HUDEP-2 (cell line): Measurements from ENCODE around the gene BUD13.
A peak's percentile ranks its signal among the peaks of the same experiment; 100 is the strongest.
"Not testable (repeated sequence)": the region's sequence is repeated elsewhere in the genome, so short reads cannot be mapped to it uniquely, and the experiment has no call there.

Experiments
- DNase-seq, 76 experiments: peaks; one replicate each; lab custom pipeline; 2025; ENCODE audit not compliant: unreplicated experiment in 76 of 76; lab: John Stamatoyannopoulos, UW

BUD13 gene, protein sequence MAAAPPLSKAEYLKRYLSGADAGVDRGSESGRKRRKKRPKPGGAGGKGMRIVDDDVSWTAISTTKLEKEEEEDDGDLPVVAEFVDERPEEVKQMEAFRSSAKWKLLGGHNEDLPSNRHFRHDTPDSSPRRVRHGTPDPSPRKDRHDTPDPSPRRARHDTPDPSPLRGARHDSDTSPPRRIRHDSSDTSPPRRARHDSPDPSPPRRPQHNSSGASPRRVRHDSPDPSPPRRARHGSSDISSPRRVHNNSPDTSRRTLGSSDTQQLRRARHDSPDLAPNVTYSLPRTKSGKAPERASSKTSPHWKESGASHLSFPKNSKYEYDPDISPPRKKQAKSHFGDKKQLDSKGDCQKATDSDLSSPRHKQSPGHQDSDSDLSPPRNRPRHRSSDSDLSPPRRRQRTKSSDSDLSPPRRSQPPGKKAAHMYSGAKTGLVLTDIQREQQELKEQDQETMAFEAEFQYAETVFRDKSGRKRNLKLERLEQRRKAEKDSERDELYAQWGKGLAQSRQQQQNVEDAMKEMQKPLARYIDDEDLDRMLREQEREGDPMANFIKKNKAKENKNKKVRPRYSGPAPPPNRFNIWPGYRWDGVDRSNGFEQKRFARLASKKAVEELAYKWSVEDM

DNA sequence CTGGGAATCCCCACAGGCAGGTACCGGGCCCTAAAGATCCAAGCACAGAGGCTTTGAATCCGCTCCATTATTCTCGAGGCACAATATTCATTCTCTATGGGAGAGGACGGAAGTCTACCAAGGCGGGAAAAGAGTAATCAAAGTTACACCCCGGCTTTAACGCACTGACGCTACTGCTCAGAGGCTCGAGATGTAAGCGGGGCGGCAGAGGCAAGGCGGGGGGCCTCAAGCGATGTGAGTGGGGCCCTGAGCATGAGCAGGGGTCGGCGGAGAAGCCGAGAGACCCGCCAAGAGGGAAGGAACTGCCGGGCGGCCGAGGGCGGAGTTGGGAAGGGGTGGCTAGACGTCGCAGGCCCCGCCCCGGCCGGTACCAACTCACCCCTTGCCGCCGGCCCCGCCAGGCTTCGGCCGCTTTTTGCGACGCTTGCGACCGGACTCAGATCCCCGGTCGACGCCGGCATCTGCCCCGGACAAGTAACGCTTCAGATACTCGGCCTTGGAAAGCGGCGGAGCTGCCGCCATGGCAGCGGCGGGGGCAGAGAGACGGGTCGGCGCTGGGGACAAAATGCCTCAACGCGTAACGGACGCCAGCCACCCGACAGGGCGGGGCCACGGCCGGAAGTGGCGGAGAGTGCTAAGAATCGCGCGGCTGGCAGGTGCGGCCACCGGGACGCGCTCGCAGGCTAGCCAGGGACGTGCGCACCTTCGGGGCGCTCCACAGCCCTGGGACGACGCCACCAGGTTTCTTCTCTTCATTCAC lies at the start of gene BUD13:
TSS of gene BUD13 (minus strand) at position 545 of the 760 bp plus-strand sequence. CDS start at position 522, 23 bp downstream.
- peak in 75 of 76 experiments; percentile 38 to 91 (median 80) for DNase-seq

DNA sequence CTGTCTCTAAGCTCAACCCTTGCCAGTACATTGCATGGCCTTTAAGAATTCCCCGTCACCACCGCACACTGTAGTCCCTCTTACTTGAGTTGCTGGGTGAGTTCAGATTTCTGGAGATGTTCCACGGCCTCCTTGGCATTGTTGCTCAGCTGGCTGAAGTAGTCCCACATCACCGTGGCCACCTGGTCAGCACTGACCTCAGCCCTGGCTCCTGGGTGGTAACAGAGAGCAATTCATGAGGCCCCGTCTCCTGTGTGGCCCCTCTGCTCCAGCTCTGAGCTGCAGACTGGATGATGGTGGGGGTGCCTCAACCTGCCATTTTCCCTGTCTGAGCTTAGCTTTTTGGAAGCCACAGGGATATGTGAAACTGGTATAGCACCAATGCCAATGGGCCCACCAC lies 49.8 kb upstream of the BUD13 start:
- DNase-seq = no peak

DNA sequence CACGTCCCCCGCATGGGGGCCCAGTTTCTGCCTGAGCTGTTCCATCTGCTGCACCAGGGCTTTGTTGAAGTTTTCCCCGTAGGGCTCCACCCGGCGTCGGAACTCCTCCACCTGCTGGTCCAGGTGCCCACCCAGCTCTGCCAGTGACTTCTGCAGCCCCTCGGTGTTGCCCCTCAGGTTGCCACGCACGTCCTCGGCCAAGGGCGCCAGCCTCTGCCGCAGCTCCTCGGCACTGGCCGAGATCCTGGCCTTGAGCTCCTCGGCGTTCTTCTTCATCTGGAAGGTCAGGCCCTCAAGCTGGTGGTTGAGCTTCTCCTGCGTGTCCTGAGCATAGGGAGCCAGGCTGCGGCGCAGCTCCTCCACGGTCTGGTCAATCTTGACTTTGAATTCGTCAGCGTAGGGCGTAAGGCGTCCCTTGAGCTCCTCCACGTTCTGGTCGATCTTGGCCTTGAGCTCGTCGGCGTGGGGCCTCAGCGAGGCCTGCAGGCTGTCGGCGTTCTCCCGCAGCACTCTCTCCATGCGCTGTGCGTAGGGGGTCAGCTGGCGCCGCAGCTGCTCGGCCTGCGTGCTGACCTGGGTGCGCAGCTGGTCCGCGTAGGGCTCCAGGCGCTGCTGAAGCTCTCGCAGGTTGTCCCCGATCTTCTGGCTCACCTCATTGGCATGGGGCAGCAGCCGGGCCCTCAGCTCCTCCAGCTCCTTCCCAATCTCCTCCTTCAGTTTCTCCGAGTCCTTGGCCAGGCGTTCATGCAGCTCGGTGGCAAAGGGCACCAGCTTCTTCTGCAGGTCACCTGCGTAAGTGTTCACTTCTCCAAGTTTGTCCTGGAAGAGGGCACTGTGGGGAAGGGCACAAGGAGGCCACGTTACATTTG lies 48.5 kb upstream of the BUD13 start:
- no peak for DNase-seq

DNA sequence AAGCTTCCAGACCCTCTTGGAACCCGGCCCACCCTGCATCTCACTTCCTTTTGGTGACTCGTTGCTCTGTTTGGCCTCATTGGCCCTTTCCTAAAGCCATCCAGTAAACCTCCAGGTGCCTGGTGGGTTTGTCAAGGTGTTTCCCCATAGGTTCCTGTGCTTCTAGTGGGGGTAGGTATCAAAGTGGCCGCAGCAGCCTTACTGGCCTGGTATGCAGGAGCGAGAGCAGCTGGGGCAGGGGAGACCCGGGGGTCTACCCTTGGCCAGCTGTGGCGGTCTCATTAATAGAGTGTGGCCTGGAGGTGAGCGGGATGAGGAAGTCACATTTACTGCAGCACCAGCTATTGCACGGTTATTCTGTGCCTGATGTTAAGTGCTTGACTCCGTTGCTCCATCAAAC lies 46.3 kb upstream of the BUD13 start:
- DNase-seq = no peak

DNA sequence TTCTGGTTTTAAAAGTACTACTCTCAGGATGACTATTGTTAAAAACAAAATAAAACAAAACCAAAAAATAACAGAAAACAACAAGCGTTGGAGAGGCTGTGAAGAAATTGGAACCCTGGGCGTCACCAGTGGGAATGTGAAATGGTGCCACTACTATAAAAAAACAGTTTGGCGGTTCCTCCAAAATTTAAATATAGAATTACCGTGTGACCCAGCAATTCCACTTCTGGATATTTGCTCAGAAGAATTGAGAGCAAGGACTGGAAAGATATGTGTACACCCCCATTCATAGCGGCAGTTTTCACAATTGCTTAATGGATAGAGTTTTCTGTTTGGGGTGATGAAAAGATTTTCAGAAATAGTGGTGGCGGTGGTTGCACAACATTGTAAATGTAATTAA lies 41.7 kb upstream of the BUD13 start:
- DNase-seq = no peak

DNA sequence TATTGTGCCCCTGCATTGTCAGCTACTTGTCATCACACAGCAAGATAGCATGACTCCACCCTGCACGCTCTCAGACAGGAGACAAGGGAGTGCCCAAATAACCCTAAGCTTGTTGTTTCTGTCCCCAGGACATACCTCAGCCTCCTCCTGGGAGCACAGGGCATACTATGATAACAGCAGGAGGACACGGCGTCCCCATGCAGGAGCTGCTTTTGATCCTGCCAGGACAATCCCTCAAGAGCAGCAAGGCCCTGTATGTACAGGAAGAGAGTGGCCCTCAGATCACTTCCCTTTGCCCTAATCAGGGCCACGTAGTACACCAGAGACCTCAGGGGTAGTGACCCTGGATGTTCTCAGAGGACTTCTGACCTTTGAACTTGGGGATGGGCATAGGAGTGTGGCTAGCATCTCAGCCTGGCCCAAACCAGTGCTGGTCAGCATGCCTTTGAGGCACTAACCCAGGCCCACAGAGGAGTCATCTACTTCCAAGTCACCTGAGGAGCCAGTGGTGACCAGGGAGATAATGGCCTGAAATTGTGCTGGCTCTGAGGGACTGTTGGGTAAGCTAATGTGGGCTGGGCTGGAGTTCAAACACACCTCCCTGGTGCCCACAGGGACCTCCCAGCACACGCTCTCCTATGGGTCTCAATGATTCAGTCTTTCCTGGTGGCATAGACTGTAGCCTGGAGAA lies 41.1 kb upstream of the BUD13 start:
- peak in 2 of 76 experiments; percentile 15 to 27 for DNase-seq

DNA sequence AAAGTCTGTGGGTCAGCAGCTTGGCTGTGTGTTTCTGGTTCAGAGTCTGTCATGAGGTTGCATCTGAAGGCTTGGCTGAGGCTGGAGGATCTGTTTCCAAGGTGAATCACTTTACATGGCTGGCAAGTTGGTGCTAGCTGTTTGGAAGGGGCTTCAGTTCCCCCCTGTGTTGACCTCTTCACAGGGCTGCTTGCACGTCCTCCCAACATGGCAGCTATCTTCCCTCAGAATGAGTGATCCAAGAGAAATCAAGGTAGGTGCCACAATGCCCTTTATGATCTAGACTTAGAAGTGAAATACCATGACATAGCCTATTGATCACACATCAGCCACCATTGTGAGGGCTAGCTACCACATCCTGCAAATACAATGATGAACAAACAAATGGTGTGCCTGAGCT lies 40.4 kb upstream of the BUD13 start:
- no peak for DNase-seq

DNA sequence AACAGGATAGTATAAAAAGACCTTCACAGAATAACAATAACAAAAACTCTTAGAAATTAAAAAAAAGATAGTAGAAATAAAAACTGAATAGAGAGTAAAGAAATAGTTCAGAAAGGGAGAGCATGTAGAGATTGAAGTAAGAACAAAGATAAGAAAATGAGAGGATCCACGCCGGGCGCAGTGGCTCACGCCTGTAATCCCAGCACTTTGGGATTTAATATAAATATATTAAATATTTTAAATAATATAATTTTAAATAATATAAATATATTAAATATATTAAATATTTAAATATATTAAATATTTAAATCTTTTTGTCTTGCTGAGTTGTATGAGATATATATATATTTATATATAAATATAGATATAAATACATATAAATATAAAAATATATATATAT lies 39.3 kb upstream of the BUD13 start:
- no peak for DNase-seq

DNA sequence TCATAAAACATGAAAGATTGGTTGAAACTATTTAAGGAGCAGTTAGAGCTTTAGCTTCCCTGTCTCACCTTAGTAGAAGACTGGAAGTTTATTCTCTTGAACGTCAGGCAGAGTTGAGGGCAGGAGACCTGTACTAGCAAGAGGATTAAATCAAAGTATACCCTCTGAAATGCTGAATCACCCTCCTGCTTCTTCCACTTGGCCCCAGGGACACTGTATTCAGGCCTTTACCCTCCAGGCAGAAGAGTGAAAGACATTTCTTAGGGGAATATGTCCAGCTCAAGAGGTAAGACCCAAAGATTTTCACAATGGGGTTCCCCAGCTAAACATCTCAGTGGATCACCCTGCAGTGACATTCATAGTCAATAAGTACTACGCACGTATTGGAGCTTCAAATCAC lies 38.4 kb upstream of the BUD13 start:
- DNase-seq = no peak

DNA sequence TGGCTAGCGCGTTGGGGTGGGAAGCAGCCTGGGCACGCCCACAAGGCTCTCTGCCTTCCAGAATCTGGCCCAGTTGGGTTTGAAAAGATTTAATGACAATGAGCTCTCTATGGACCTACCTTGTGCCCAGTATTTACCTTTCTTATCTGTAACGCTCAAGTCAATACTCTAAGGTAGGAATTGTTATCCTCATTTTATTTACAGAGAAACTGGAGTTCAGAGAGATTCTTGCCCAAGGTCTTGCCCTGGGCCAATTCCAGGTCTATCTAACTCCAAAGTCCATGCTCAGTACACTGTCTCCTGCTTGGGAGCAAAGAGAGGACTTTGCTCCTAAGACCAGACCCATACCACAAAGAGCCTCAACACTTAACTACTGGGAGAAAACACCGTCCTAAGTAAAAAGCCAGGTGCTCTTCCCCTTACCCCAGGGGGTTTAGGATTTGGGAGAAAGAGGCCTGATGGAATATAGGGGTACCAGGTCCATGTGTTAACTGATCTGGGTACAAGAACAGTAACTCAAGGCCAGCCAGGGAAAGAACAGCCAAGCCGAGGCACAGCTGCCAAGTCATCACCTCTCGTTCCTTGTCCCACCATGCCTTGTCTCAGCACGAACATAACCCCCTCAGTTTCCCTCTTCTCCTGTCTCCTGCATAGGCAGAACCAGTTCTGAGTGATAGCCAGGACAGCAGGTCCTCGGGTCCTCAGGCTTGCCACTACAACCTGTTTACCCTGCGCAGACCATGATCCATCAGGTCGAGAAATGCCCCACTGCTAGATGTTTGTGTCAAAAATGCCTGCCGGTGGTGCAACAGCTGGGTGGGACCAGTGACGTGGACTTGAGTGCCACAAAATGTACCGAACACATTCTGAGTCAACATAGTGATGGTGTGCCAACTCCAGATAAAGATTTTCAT lies 35.7 kb upstream of the BUD13 start:
- no peak for DNase-seq

DNA sequence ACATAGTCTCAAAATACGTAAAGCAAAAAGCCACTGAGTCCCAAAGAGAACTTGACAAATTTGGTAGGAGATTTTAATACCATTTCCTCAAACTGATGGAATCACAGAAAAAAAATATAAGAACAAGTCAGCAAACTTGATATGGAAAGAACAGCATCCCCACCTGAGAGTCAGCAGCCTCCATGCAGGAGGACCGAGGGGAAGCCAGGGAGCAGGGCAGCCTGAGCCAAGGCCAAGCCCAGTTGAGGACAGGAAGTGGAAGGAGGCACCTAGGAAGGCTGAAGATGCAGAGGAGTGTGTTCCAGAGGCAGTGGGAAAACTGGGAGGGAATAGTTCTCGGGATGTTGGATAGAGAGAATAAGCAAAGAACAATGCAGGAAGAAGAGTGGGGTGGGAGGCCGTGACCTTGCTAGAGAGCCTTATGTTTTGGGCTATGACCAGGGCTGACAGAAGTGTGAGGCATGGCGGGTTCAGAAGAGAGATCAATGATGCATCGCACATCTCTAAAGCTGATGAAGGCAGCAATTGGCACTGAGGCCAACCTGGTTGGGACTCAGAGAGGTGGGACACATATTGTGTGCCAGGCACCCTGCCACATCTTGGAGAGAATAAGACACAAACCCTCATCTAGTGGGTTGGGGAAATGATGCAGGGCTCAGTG lies 34.9 kb upstream of the BUD13 start:
- DNase-seq = no peak

DNA sequence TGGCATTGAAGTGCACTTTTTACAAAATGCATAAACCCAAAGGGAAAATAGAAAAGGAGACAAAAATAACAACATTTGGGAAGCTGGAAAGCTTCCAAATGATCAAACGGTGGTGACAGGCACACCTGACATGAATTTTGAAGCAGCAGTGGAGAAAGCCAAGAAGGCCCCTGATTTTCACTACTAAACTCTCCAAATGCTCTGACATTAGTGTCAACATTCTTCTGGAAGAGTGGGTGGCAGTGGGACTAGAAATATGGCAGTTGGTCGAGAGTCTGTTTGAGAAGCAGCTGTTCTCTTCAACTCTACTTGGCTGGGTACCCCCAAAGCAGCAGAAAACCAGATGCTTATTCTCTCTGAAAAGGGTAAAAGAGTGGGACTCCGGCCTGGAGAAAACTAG lies 31.2 kb upstream of the BUD13 start:
- no peak for DNase-seq

DNA sequence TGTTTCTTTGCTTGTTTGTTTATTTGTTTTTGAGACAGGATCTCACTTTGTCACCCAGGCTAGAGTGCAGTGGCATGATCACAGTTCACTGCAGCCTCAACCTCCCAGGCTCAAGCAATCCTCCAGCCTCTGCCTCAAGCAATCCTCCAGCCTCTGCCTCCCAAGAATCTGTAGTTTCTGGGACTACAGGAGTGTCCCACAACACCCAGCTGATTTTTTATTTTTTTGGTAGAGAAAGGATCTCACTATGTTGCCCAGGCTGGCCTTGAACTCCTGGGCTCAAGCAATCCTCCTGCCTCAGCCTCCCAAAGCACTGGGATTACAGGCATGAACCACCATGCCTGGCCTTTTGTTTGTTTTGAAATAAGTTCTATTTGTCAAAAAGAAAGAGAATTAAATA lies 28.9 kb upstream of the BUD13 start:
- DNase-seq = not testable (repeated sequence)

DNA sequence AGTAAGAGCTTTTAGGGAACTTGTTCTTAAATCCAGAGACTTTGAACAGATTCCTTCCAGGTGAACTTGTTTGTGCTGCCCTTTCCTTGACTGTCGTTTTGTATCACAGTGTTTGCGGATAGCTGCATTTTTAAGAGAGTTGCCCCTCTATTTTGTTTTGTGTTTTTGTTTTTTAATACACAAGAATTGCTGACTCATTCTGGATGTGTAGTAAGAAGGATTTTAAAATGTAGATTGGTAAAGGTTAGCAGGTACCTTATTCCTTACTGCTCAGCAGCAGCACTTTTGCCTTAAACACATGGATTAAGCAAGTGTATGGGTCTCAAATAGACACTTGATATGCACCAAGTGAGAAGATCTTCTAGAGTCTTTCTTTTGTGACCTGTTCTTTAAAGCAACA lies 27.8 kb upstream of the BUD13 start:
- no peak for DNase-seq

DNA sequence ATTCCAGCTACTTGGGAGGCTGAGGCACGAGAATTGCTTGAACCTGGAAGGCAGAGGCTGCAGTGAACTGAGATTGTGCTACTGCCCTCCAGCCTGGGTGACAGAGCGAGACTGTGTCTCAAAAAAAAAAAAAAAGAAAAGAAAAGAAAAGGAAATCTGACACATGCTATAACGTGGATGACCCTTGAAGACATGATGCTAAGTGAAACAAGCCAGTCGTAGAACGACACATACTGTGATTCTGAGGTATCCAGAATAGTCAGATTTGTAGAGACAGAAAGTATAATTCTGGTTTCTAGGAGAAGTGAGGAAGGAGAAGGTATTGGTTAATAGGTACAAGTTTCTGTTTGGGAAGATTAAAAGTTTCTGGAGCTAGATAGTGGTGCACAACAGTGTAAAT lies 25.6 kb upstream of the BUD13 start:
- no peak for DNase-seq

DNA sequence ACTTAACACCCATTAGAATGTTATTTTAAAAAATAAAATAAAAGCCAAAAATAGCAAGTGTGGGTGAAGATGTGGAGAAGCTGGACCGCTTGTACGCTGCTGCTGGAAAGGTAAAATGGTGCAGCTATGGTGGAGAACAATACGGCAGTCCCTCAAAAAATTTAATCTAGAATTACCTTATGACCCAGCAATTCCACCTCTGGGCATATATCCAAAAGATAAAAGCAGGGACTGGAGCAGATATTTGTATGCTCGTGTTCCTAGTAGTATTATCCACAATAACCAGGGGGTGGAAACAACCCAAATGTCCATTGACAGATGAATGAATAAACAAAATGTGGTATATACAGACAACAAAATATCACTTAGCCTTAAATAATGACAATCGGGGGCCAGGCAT lies 25.0 kb upstream of the BUD13 start:
- peak in 2 of 76 experiments; percentile 4 to 9 for DNase-seq

DNA sequence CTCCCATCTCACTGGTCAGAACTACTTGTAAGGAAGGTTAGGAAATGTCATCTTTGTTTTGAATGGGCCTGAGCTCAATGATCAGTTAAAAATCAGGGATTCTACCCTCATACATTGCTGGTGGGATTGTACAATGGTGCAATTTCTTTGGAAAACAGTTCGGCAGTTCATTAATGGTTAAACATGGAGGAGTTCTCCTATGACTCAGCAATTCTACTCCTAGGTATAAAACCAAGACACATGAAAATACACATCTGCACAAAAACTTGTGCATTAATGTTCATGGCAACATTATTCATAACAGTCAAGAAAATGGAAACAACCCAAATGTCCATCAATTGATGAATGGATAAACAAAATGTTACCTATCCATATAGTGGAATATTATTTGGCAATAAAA lies 23.8 kb upstream of the BUD13 start:
- no peak for DNase-seq

DNA sequence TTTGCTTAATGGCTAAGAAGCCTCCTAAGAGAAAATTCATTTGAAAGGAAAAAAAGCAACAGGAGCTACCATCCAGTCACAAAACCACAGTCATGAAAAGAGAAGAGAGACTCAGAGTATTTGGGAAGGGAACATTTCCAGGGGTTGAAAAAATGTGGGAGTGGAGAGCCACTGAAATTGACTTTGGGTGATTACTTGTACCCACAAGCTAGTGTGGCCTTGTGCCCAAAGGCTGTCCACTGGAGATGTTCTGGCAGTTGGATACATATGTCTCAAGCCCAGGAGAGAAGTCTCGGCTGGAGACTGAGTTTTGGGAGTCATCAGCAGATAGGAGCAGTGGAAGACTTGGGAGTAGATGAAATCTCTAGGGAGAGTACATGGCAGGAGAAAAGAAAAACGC lies 22.1 kb upstream of the BUD13 start:
- DNase-seq = no peak

DNA sequence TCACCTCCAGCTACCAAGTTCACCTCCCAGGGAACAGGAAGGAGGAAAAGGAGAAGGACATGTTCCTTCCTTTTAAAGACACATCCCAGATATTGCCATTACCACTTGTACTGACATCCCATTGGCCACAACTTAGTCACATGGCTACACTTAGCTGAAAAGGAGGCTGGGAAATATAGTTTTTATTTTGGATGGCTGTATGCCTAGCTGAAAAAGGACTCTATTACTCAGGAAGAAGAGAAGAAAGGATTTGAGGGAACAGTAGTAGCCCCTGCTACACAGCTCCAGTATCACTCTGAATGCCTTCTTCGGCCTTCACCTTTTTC lies 20.9 kb upstream of the BUD13 start:
- DNase-seq = no peak
